Neural cell (in vitro differentiated cells): ENCODE measurements around the gene OTOP3. TPM values are rescaled to one million over a fixed set of nuclear protein-coding genes. Genes with fewer than 3 reads are reported as not detected.
"Not testable (repeated sequence)": the region's sequence is repeated elsewhere in the genome, so short reads cannot be mapped to it uniquely, and the experiment has no call there.

Experiments
- H2AFZ ChIP-seq: fragments of 200-600, 300-800 bp; sonication (generic), shearing (Covaris generic); 2 replicates; pipeline ENCODE4 v1.6.0; 2014; ENCODE audit warnings: low read depth, mild to moderate bottlenecking, antibody characterized with exemption, low read length, moderate library complexity
- H3F3A ChIP-seq: fragments of 200-600 bp; shearing (Covaris generic); 2 replicates; pipeline ENCODE4 v1.6.1; 2016; ENCODE audit warnings: mild to moderate bottlenecking, moderate library complexity, mixed read lengths, antibody characterized with exemption, low read length; ENCODE audit not compliant: insufficient read depth, poor library complexity, severe bottlenecking
- H3K27ac ChIP-seq: fragments of 200-600, 300-800 bp; sonication (generic), shearing (Covaris generic); 2 replicates; pipeline ENCODE4 v1.5.1; 2014; ENCODE audit warnings: mild to moderate bottlenecking, low read length, moderate library complexity
- H3K27me3 ChIP-seq: fragments of 300-800, 200-600 bp; sonication (generic), shearing (Covaris generic); 2 replicates; pipeline ENCODE4 v1.6.0; 2014; ENCODE audit warnings: mild to moderate bottlenecking, low read depth, low read length, moderate library complexity; ENCODE audit not compliant: insufficient read depth
- H3K36me3 ChIP-seq: fragments of 300-800, 200-600 bp; sonication (generic), shearing (Covaris generic); 2 replicates; pipeline ENCODE4 v1.5.1; 2014; ENCODE audit warnings: mild to moderate bottlenecking, antibody characterized with exemption, low read length, moderate library complexity; ENCODE audit not compliant: insufficient read depth
- H3K4me2 ChIP-seq: fragments of 300-800, 200-600 bp; sonication (generic), shearing (Covaris generic); 2 replicates; pipeline ENCODE4 v1.6.0; 2014; ENCODE audit warnings: mild to moderate bottlenecking, low read length
- H3K4me3 ChIP-seq: fragments of 300-800, 200-600 bp; sonication (generic), shearing (Covaris generic); 2 replicates; pipeline ENCODE4 v1.5.1; 2014; ENCODE audit warnings: mild to moderate bottlenecking, low read length, moderate library complexity
- H3K79me2 ChIP-seq: fragments of 200-600 bp; shearing (Covaris generic); replicated peaks from 2 replicates; pipeline ENCODE4 v1.6.0; 2014; ENCODE audit warnings: mild to moderate bottlenecking, low read length, moderate library complexity; ENCODE audit not compliant: insufficient read depth
- H3K9ac ChIP-seq: fragments of 300-800, 200-600 bp; sonication (generic), shearing (Covaris generic); 2 replicates; pipeline ENCODE4 v1.6.1; 2016; ENCODE audit warnings: mild to moderate bottlenecking, low read length, mixed read lengths
- H3K9me2 ChIP-seq: fragments of 200-600 bp; shearing (Covaris generic); 2 replicates; pipeline ENCODE4 v1.6.1; 2016; ENCODE audit warnings: mild to moderate bottlenecking, low read length, mixed read lengths; ENCODE audit not compliant: insufficient read depth
- H3K9me3 ChIP-seq: fragments of 200-600, 300-800 bp; sonication (generic), shearing (Covaris generic); 2 replicates; pipeline ENCODE4 v1.6.1; 2016; ENCODE audit warnings: mild to moderate bottlenecking, mixed run types, low read length, moderate library complexity, mixed read lengths
- H4K20me1 ChIP-seq: fragments of 200-600 bp; shearing (Covaris generic); 2 replicates; pipeline ENCODE4 v1.6.1; 2016; ENCODE audit warnings: mild to moderate bottlenecking, mixed run types; ENCODE audit not compliant: insufficient read depth
- CTCF ChIP-seq: fragments of 450-650 bp; IDR thresholded peaks from 2 replicates; pipeline ENCODE4 v1.5.1; 2014; ENCODE audit warnings: antibody characterized with exemption, mild to moderate bottlenecking, moderate library complexity; ENCODE audit not compliant: poor library complexity, severe bottlenecking
- EP300 ChIP-seq: fragments of 450-650 bp; conservative IDR thresholded peaks from 2 replicates; pipeline ENCODE4 v1.6.1; 2014; ENCODE audit warnings: antibody characterized with exemption, mild to moderate bottlenecking, moderate library complexity; ENCODE audit not compliant: poor library complexity, severe bottlenecking
- EZH2 ChIP-seq: fragments of 200-600, 300-800 bp; shearing (Covaris generic), sonication (generic); IDR thresholded peaks from 2 replicates; pipeline ENCODE4 v1.6.1; 2014; ENCODE audit warnings: antibody characterized with exemption, low read length, borderline replicate concordance, mild to moderate bottlenecking; ENCODE audit not compliant: insufficient read depth, poor library complexity, severe bottlenecking
- MXI1 ChIP-seq: fragments of 450-650 bp; conservative IDR thresholded peaks from 2 replicates; pipeline ENCODE4 v1.6.1; 2014; ENCODE audit warnings: antibody characterized with exemption, mild to moderate bottlenecking; ENCODE audit not compliant: poor library complexity, severe bottlenecking
- POLR2AphosphoS5 ChIP-seq: IDR thresholded peaks from 2 replicates; pipeline ENCODE4 v1.6.1; 2012
- RAD21 ChIP-seq: fragments of 450-650 bp; conservative IDR thresholded peaks from 2 replicates; pipeline ENCODE4 v1.6.1; 2014; ENCODE audit warnings: antibody characterized with exemption, mild to moderate bottlenecking, moderate library complexity
- SMC3 ChIP-seq: fragments of 450-650 bp; conservative IDR thresholded peaks from 2 replicates; pipeline ENCODE4 v1.6.1; 2014; ENCODE audit warnings: antibody characterized with exemption, mild to moderate bottlenecking, moderate library complexity; ENCODE audit not compliant: poor library complexity
- TAF1 ChIP-seq: IDR thresholded peaks from 2 replicates; pipeline ENCODE4 v1.6.1; 2012; ENCODE audit warnings: low read depth
- polyA plus RNA-seq: library from polyadenylated mRNA; depleted of rRNA; stranded (reverse); fragments of >200 nt; gene quantifications from 2 replicates; pipeline ENCODE4 v1.2.3, GENCODE V29; 2014
- TF ChIP-seq, protein P1 (sequence below): IDR thresholded peaks from 2 replicates; pipeline ENCODE4 v1.6.1; 2012; ENCODE audit warnings: borderline replicate concordance

OTOP3 gene
- polyA plus RNA-seq, 1 donor from 2014 or later = not detected

- Histone ChIP-seq H3K9ac (peak overlapping the region; percentile 92), H2AFZ (peak overlapping the region; percentile 97), H3K27ac (peak overlapping the region; percentile 90), H3K4me3 (peak overlapping the region; percentile 90), H3K4me2 (peak overlapping the region; percentile 96)
- not testable (repeated sequence) for H4K20me1 ChIP-seq, H3K9me3 ChIP-seq, H3K27me3 ChIP-seq, H3F3A ChIP-seq, H3K79me2 ChIP-seq, H3K36me3 ChIP-seq, H3K9me2 ChIP-seq
- peak; percentile 14 for TF ChIP-seq MXI1
These were observed 47.1 kb downstream of the OTOP3 start for GRCh38 chr17:74982663-74983313.

- Histone ChIP-seq H3F3A (no peaks in the 10 kb centered on the region), H3K27ac (no peak overlapping the region), H3K79me2 (peaks cover 20% of the 10 kb centered on the region), H4K20me1 (no peaks in the 10 kb centered on the region), H3K4me2 (no peak overlapping the region), H3K9me2 (no peaks in the 10 kb centered on the region), H3K4me3 (no peak overlapping the region), H2AFZ (no peak overlapping the region), H3K9me3 (no peaks in the 10 kb centered on the region), H3K9ac (no peak overlapping the region), H3K36me3 (no peaks in the 10 kb centered on the region), H3K27me3 (no peaks in the 10 kb centered on the region)
- no peak for TF ChIP-seq EZH2
- TF ChIP-seq, protein P1, sequence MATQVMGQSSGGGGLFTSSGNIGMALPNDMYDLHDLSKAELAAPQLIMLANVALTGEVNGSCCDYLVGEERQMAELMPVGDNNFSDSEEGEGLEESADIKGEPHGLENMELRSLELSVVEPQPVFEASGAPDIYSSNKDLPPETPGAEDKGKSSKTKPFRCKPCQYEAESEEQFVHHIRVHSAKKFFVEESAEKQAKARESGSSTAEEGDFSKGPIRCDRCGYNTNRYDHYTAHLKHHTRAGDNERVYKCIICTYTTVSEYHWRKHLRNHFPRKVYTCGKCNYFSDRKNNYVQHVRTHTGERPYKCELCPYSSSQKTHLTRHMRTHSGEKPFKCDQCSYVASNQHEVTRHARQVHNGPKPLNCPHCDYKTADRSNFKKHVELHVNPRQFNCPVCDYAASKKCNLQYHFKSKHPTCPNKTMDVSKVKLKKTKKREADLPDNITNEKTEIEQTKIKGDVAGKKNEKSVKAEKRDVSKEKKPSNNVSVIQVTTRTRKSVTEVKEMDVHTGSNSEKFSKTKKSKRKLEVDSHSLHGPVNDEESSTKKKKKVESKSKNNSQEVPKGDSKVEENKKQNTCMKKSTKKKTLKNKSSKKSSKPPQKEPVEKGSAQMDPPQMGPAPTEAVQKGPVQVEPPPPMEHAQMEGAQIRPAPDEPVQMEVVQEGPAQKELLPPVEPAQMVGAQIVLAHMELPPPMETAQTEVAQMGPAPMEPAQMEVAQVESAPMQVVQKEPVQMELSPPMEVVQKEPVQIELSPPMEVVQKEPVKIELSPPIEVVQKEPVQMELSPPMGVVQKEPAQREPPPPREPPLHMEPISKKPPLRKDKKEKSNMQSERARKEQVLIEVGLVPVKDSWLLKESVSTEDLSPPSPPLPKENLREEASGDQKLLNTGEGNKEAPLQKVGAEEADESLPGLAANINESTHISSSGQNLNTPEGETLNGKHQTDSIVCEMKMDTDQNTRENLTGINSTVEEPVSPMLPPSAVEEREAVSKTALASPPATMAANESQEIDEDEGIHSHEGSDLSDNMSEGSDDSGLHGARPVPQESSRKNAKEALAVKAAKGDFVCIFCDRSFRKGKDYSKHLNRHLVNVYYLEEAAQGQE = no peak
- TF ChIP-seq SMC3 = no peak
- TF ChIP-seq POLR2AphosphoS5 = no peak
- no peak for TF ChIP-seq CTCF
- no peak for TF ChIP-seq EP300
- no peak for TF ChIP-seq MXI1
- TF ChIP-seq RAD21 = no peak
- no peak for TF ChIP-seq TAF1
These were observed 50.5 kb downstream of the OTOP3 start for GRCh38 chr17:74986206-74986576.
